GM12874 (cell line): Measurements from ENCODE around the gene RASD2.

Experiments used
- TF ChIP-seq, protein P1 (sequence below): IDR thresholded peaks from 2 replicates; pipeline ENCODE4 v1.5.1; 2011; ENCODE audit warnings: low read depth, mild to moderate bottlenecking, control low read depth, low read length, moderate library complexity; ENCODE audit not compliant: insufficient read depth

RASD2 gene

DNA sequence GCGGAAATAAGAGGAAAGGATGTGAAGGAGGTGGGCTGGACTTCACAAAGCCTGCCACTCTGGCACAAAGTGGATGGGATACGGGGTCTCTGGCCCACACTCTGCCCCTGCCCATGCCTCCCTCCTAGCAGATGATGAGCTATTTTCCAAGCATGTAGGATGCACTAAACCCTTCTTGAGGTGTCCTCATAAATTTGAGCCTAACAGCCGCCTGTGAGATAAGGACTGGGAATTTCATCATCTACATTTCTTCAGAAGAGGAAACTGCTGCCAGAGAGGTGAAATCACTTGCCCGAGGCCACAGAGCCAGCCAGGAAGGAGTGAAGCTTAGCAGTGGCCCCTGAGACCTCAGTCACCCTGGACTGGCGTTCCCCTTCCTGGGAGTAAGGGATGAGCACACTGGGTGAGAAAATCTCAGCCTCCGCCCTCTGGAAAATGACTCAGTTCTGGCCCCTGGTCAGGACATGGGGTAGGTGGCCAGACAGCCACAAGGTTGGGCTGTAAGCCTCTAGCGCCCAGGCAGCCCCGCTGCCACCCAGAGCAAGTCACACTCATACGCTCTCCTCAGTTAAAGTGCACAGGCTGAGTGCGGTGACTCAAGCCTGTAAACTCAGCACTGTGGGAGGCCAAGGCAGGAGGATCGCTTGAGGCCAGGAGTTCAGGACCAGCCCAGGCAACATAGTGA is 48.6 kb downstream of the RASD2 start:
- TF ChIP-seq, protein P1, sequence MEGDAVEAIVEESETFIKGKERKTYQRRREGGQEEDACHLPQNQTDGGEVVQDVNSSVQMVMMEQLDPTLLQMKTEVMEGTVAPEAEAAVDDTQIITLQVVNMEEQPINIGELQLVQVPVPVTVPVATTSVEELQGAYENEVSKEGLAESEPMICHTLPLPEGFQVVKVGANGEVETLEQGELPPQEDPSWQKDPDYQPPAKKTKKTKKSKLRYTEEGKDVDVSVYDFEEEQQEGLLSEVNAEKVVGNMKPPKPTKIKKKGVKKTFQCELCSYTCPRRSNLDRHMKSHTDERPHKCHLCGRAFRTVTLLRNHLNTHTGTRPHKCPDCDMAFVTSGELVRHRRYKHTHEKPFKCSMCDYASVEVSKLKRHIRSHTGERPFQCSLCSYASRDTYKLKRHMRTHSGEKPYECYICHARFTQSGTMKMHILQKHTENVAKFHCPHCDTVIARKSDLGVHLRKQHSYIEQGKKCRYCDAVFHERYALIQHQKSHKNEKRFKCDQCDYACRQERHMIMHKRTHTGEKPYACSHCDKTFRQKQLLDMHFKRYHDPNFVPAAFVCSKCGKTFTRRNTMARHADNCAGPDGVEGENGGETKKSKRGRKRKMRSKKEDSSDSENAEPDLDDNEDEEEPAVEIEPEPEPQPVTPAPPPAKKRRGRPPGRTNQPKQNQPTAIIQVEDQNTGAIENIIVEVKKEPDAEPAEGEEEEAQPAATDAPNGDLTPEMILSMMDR: no peak

DNA sequence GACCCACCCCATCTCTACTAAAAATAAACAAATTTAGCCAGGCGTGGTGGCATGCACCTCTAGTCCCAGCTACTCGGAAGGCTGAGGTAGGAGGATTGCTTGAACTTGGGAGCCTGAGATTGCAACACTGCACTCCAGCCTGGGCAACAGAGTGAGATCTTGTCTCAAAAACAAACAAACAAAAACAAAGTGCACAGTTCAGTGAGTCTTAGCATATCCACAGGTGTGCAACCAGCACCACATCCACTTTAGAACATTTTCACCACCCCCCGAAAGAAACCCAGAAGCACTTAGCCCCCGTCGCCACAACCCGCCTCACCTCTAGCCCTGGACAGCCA is 49.1 kb downstream of the RASD2 start:
- TF ChIP-seq, protein P1: no peak

DNA sequence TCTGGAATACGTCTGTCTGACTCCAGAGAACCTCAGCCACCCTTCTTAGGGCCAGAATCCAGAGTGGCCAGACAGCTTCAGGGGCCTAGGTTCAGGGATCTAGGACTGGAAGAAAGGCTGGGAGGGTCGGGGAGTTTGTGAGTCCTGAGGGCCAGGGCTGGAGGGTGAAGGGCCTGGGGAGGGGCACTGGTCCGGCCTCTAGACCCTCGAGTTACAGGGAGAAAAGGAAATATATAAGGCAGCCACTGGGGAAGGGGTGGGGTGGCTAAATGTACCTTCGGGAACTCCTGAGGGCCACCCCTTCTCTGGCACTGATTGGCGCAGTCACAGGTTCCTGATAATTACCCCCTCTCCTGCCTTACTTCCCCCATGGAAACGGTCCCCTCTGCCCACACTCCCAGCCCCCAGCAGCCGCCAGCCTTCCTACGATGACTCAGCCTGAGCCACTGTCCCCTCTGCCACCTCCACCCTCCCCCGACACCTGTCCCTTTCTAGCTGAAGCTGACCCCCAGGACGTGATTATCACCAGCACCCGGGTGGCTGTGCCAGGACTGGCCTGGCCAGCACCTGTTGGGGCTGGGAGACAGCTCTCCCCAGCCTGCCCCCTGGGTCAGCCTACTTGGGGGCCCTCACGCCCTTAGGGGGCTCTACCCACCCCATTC is 50.1 kb downstream of the RASD2 start:
- TF ChIP-seq, protein P1: no peak

DNA sequence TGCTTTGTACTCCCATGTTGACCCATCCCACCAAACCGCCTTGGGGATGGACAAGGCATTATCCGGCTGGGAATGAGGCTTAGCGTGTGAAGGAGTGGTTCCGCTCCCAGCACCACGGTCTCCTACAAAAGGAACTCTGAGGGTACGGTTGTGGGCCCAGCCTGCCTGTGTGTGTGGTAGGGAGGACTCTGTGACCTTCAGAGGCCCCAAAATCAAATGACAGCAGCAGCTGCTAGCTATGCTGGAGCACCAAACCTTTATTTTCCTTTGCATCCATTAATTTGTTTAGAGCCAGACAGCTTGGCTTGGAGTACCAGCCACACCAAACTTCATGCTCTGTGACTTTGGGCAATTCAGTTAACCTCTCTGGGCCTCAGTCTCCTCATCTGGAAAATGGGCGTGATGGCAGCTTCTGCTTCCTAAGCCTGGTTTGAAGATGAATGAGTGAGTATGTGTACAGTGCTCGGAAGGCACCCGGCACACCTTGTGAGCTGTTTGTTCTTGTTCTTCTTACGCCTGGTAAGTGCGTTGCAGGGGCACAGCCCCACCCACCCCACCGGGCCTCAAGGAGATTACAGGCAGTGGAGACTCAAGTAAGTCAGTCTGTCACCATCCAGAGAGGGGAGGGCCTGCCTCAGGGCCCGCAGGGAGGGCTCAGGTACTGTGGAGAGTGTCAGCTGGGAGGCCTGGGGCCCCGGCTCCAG is 51.2 kb downstream of the RASD2 start:
- TF ChIP-seq, protein P1: no peak

DNA sequence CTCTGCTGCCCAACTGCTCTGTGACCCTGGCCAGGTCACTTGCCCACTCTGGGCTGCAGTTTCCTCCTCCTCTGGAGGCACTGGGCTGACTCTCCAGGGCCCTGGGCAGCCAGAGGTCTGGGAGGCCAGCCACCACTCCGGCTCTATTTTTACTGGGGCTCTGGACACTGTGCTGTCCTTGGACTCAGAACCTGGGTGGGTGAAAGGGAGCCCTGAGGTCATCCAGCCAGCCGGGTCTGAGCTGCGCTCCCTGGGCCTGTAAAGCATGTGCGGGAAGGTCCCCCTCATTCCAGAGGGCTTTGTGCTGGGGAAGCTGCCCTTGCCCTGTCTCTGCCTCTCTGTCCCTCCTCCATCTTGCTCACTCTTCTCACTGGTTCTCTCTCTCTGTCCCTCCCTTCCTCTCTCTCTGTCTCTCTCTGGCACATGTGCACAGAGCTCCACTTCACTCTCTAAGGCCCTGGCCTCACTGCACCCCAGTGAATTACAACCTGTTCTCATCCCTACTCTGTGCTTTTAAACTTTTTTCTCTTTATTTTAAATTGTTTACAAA is 51.9 kb downstream of the RASD2 start:
- TF ChIP-seq, protein P1: no peak

DNA sequence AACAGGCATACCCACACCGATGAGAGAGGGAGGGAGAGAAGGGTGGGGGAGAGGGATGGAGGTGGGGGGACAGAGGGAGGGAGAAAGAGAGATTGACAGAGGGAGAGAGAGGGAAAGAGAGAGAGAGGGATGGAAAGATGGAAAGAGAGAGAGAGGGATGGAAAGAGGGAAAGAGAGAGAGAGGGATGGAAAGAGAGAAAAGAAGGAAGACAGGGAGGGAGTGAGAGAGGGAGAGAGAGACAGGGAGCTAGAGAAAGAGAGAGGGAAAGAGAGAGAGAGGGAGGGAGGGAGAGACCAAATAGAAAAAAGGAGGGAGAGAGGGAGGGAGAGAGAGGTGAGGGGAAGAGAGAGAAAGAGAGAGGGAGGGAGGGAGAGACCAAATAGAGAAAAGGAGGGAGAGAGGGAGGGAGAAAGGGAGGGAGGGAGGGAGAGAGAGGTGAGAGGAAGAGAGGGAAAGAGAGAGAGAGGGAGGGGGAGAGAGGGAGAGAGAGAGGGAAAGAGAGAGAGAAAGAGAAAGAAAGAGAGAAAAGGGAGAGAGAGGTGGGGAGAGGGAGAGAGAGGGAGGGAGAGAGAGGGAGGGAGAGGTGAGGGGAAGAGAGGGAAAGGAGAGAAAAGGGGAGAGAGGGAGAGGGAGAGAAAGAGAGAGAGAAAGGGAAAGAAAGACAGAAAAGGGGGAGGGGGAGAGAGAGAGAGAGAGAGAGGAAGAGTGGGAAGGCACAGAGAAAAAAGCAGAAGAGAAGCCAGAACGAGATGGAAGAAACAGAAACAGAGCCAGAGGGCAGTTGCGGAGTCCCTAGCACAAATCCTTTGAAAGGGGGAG is 52.6 kb downstream of the RASD2 start:
- TF ChIP-seq, protein P1: no peak
